GM19351 (cell line): Measurements from ENCODE around the gene RASIP1.

Source experiments
- ATAC-seq: cut with Tn5 transposase; IDR thresholded peaks from one replicate; pipeline ENCODE4 v1.9.1; 2021; ENCODE audit warnings: mild to moderate bottlenecking, moderate library complexity; ENCODE audit not compliant: unreplicated experiment

Gene RASIP1

DNA sequence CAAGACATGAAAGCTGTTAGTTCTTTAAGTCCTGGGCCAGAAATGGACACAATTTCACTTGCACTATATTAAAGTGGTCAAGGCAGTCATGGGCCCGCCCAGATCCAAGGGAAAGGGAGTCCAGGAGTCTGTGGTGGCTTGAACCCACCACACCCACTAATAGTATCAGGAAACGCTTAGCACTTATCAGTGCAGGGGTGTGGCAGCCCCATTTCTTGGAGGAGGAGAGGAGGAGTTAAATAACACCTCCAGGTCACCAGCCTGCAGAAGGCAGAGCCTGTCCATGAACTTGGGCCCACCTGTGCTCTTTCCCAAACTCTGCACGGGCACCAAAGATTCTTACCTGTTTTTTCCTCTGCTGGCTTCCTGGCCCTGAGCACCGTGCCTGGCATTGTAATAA, 62.2 kb downstream of the RASIP1 start:
- no peak for ATAC-seq

GRCh38 chr19:48676887-48677286, 63.5 kb downstream of the RASIP1 start:
- ATAC-seq, result no peak

DNA sequence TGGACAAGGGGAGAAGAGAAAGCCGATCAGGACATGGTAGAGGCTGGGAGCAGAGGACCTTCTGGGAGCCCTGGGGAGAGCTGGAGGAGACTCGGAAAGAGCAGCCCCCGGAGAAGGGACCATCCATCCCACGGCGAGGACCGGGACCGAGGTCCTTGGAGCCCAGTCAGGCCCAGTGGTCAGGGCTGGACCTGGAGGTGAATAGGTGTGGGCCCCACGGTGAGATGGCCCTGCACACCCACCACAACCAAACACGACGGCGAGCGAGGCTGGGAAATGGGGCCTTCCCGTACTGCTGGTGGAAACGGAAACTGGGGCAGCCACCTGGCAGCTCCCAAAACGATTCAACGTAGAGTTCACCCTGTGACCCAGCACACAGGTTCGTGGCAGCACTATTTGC, 63.9 kb downstream of the RASIP1 start:
- ATAC-seq, result no peak

GRCh38 chr19:48674921-48675824, 65.2 kb downstream of the RASIP1 start:
- ATAC-seq, result no peak

GRCh38 chr19:48674216-48674809, 66.1 kb downstream of the RASIP1 start:
- ATAC-seq, result no peak

GRCh38 chr19:48673436-48674100, 66.8 kb downstream of the RASIP1 start:
- no peak for ATAC-seq

GRCh38 chr19:48672994-48673393, 67.4 kb downstream of the RASIP1 start, which contains the start of gene NTN5:
NTN5 (minus strand) TSS chr19:48673017; CDS start chr19:48670986, 2,031 bp downstream.
- no peak for ATAC-seq

- ATAC-seq, result no peak
Observed at GRCh38 chr19:48671446-48671995, 68.9 kb downstream of the RASIP1 start.

- no peak for ATAC-seq
Observed at GRCh38 chr19:48670699-48671445, 69.5 kb downstream of the RASIP1 start.
